Placental pericyte (primary cell): ENCODE data around the gene CNR2. TPM values are rescaled to one million over a fixed set of nuclear protein-coding genes. Genes with fewer than 3 reads are reported as not detected.

Experiments
- small RNA-seq: library from RNA; depleted of rRNA; stranded (forward); fragments of <200 nt; gene quantifications from one replicate; pipeline ENCODE3, GENCODE V24; 2012; ENCODE audit warnings: low replicate concordance
- total RNA-seq: library from RNA; depleted of rRNA; stranded (reverse); fragments of >200 nt; gene quantifications from 2 replicates; pipeline ENCODE4 v1.2.3, GENCODE V29; 2012

Gene CNR2
- not detected in 2 replicates for total RNA-seq

GRCh38 chr1:23913212-23913880 lies at the start of gene CNR2:
CNR2 (minus strand) TSS chr1:23913362; CDS start chr1:23875617, 37,745 bp downstream.

DNA sequence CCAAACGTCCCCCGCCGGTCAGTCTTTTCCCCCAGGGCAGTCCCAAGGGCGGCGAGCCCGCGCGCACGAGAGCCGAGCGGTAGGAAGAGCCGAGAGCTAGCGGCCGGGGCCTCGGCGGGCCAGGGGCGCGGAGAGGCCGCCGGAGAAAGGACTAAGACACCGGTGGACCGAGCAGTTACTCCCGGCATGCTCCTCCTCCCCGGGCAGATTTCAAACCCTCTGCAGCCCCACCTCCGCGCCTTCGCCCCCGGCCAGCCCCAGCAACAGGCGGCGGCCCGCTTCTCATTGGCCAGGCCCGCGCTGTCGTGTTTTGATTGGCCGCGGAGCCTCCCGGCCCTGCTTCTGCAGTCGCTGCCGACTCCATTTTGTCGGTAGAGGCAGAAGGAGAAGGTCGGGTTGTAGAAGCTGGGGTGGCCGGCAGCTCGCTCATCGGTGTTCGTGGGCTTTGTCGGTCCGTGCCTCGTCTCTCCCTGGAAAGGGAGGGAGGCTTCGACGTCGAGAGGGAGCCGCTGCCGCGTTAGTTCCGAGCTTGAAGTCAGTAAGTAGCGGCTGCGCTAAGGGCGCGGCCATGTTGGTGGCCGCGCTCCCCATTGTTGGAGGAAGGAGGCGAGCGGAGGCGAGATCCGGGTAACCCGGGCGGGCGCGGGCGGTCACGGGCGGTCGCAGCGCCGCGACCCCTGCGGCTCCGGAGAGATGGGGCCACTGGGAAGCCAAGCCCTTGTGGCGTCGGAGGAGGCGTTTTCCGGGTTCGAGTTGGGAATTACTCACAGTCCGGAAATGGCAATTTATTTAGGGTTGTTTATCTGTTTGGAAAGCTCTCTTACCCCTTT lies 46.5 kb upstream of the CNR2 start, which contains the start of gene PNRC2:
PNRC2 (plus strand) TSS at position 368 of the 830 bp plus-strand sequence. CDS start 1,630 bp downstream, outside the sequence.

DNA sequence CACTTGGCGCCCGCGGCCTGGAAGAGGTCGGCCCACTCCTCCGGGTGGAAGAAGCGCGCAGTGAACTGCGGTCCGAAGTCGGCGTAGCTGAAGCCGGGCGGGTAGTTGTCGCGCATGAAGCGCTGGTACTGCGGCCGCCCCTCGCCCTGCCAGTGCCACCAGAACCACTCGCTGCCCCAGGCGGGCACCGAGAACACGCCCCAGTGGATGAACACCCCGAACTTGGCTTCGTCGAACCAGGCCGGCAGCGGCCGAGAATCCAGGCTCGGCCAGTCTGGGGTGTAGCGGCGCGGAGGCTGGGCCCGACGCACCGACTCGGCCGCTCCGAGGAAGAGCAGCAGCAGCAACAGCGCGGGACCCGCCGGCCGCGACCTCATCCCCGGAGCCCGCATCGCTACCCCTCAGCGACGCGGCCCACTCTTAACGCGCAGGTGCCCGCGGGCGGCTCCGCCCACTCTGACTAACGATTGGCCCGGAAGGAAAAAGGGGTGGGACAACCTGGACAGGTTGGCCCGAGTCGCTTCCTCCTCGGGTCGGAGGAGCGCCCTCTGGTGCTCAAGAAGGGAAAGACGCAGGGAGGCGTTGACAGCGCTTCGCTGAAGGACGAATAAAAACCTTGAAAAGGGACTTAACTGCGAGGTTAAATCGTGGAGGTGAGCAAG lies 45.1 kb downstream of the CNR2 start, which contains the start of gene FUCA1:
FUCA1 (minus strand) TSS at position 396 of the 662 bp plus-strand sequence; CDS start at position 392, 4 bp downstream.

DNA sequence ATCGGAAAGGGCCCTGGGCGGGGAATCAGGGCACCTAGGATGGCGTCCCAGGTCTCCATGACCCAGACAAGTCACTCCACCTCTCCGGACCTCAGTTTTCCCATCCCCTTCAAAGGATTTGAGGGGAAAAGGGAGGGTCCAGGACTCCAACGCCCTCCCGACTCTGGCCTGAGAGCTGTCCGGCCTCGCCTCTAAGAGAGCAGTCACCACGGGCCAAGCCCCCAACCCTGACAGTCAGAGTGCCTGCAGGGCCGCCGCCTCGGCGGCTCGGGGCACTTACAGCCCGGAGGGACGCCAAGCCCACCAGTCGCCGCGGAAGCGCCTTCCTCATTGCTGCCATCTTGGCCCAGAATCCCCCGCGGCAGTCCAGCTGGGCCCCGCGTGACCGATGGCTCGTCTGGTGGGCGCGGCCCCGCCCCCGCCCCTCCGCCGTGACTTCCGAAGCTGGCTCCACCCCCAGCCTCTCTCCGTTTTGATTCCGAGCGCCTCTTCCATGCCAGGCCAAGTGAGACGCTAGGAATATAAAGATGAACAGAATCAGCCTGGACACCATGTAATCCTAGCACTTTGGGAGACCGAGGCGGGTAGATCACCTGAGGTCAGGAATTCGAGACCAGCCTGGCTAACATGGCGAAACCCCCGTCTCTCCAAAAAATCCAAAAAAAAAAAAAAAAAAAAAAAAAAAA lies 87.9 kb downstream of the CNR2 start, which contains the start of gene HMGCL:
HMGCL (minus strand) TSS at position 354 of the 686 bp plus-strand sequence; CDS start at position 340, 14 bp downstream.

Small RNA genes within 50 kb of the gene (small RNA-seq; reads per million reads assigned to genes)
- not detected for gene MIR378F

Other genes starting within 250 kb of the CNR2 start
- 344 and 681 TPM in 2 replicates for gene RPL11, start 221.6 kb downstream of the CNR2 start, total RNA-seq
- 48.4 and 56.4 TPM in 2 replicates for gene ELOA, start 169.9 kb downstream of the CNR2 start, total RNA-seq
- gene PITHD1, start 134.9 kb downstream of the CNR2 start, total RNA-seq: 22.3 and 36.8 TPM in 2 replicates
- gene LYPLA2, start 122.2 kb downstream of the CNR2 start, total RNA-seq: 53.2 and 96.9 TPM in 2 replicates
- 42.7 and 63.9 TPM in 2 replicates for gene GALE, start 112.6 kb downstream of the CNR2 start, total RNA-seq
- 18.5 and 42.0 TPM in 2 replicates for gene HMGCL, start 87.9 kb downstream of the CNR2 start, total RNA-seq
- gene FUCA1, start 45.1 kb downstream of the CNR2 start, total RNA-seq: 5.7 and 9.4 TPM in 2 replicates
- 68.9 and 83.4 TPM in 2 replicates for gene PNRC2, start 46.5 kb upstream of the CNR2 start, total RNA-seq
- gene SRSF10, start 67.0 kb upstream of the CNR2 start, total RNA-seq: 102 and 125 TPM in 2 replicates
- 0.14 TPM in 1 of 2 replicates, not detected in the other for gene MYOM3, start 198.8 kb upstream of the CNR2 start, total RNA-seq
- under 0.01 TPM in 1 of 2 replicates, not detected in the other for gene IL22RA1, start 229.8 kb upstream of the CNR2 start, total RNA-seq